HG03565 (cell line): ENCODE data around the gene C3orf20.
"Not testable (repeated sequence)": the region's sequence is repeated elsewhere in the genome, so short reads cannot be mapped to it uniquely, and the experiment has no call there.

Experiments
- ATAC-seq: cut with Tn5 transposase; IDR thresholded peaks from one replicate; pipeline ENCODE4 v1.9.1; 2021; ENCODE audit warnings: mild to moderate bottlenecking, moderate library complexity; ENCODE audit not compliant: unreplicated experiment

The C3orf20 gene

DNA sequence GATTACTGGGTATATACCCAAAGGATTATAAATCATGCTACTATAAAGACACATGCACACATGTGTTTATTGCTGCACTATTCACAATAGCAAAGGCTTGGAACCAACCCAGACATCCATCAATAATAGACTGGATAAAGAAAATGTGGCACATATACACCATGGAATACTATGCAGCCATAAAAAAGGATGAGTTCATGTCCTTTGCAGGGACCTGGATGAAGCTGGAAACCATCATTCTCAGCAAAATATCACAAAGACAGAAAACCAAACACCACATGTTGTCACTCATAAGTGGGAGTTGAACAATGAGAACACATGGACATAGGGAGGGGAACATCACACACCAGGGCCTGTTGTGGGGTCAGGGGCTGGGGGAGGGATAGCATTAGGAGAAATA, 78.0 kb downstream of the C3orf20 start:
- ATAC-seq = not testable (repeated sequence)

- ATAC-seq = no peak
These were observed 82.3 kb downstream of the C3orf20 start for GRCh38 chr3:14757153-14757700.

DNA sequence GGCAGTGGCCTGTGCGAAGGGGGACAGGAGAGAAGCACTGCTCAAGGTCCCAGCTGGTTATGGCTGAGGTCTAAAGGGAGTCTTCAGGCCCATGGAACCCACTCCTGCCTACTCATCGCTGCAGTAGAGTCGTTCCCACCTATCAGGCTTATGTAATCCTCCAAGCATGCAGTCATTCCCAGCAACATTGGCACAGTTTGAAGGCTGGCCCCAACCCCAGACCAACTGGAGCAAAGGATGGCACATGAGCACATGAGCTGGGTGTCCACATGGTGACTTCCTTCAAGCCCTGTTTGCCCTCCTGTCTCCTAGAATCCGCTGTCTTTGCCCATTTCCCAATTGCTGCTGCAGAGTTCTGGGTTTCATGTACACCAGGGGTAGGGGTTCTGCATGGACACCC, 83.4 kb downstream of the C3orf20 start:
- no peak for ATAC-seq

DNA sequence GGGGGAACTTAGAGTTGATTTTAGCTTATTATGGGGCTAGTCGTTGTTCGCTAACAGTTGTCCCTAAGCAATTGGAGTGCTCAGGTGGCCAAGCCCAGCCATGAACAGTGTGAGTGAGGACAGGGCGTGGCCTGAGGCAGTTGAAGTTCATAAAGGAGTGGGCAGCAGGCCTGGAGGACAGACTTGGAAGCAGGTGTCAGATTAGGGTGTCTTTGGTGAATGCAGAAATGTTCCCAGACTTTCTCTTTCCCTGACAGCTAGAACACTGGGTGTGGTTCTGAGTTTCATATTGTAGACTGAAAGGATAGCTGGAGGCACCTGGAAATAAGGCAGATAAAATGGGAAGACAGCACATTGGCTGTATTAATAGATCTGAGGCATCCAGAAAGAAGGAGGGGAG, 84.0 kb downstream of the C3orf20 start:
- no peak for ATAC-seq

DNA sequence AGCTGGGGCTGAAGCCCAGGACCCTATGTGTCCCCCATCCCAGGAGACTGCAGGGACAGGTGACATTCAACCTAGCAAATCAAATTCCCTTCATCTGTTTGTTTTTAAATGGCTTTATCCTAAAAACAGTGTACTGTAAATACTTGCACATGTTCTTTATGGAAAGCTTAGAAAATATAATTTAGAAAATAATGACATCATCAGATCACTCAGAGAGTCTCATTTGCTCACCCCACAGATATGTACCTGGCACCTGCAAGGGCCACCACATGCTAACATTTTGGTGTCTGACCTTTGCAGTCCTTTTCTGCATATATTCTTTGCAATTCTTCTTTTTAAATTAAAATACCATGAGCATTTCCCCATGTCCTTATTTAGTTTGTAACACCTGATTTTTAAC, 85.2 kb downstream of the C3orf20 start:
- ATAC-seq = no peak

DNA sequence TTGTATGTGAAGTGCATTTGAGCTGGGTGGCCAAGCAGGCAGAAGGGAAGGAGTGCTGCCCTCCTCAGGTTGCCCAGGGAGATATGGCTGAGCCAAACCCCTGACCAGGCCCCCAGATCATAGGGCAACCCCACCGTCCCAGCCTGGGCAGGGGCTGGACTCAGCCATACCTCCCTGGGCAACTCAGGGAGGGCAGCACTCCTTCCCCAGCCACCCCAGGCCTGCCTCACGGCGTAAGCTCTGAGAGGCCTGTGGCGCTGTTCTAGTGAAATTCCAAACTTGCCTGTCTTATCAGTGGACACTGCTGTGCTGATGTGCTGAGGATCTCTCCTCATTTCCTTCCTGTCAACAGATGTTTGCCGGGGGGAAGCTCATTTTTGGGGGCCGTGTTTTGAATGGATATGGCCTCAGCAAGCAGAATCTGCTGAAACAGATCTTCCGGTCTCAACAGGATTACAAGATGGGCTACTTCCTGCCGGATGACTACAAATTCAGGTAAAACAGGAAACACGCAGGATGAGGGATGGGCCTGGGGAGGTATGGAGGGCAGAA, 86.3 kb downstream of the C3orf20 start:
- ATAC-seq = no peak

DNA sequence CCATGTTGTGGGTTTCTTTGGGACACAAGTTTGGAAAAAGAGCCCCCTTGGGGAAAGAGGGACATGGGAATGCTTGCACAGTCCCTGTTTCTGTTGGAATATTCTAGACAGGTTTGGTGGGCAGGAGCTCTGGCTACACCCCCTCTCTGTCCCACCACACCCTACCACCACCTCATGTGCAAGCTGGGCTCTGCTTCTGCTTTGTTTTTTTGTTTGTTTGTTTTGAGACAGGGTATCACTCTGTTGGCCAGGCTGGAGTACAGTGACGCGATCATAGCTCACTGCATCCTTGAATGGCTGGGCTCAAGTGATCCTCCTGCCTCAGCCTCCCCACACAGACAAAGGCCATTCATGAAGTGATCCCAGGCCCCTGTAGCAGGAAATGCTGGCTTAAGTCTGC, 86.9 kb downstream of the C3orf20 start:
- ATAC-seq = no peak

DNA sequence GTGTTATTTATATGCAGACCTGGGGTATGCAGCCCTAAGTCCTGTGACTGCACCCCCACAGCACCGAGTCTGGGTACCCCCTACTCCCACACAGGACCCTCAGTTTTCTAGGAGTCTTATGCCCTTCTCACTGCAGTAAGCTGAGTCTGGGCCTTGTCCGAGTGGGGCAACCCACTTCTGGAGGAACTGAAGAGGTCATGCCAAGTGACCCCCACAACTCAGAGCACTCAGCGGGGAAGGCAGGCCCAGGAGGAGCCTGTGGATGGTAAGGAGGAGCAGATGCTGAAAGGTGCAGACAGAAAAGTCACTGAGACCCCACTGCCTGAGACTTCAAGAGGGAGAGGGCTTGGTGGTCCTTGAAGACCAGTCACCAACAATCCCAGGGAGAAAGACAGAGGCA, 87.8 kb downstream of the C3orf20 start:
- ATAC-seq = no peak

- no peak for ATAC-seq
These were observed 89.6 kb downstream of the C3orf20 start for GRCh38 chr3:14764331-14765059.

GRCh38 chr3:14765060-14765400, 90.1 kb downstream of the C3orf20 start:
- no peak for ATAC-seq

DNA sequence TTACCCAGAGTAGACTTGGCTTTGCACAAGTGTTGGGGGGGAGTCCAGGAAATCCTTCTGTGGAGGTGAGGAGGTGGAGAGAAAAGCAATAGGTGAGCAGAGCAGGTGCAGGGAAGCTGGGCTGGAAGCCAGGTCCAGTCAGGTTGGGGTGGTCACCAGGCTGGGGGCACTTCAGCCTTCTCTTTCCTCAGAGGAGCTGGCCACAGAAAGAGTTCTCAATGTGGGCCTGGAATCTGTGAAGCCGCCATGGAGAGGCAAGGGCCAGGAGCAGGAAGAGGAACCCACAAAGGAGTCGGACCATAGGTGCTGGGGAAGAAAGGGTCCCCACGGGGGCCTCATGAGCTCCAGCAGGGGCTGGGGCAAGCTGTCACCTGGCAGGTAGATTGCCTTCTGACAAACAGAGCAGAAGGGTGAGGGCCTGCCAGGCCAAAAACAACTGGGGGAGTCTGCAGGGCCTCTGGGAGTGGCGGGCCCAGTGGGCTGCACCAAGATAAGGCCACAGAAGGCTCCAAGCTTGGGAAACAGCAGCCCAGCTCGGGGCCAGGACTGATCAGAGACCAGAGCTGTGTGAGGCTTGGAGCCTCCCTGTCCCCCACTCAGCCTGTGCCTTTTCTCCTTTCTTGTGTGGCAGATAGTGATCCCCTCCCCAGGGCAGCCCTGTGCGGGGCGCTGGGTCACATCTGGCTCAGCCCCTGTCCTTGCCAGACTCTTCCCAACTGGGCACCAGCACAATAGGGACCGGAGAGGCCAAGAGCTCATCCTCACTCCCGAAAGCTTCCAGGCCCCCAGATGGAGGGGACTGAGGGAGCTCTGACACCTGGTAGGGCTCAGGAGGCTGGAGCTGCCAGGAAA, 90.9 kb downstream of the C3orf20 start:
- no peak for ATAC-seq

GRCh38 chr3:14766428-14767244, 91.7 kb downstream of the C3orf20 start:
- ATAC-seq = no peak

- ATAC-seq = no peak
These were observed 92.5 kb downstream of the C3orf20 start for GRCh38 chr3:14767245-14768051.

- ATAC-seq = no peak
These were observed 93.3 kb downstream of the C3orf20 start for GRCh38 chr3:14768182-14768790.

DNA sequence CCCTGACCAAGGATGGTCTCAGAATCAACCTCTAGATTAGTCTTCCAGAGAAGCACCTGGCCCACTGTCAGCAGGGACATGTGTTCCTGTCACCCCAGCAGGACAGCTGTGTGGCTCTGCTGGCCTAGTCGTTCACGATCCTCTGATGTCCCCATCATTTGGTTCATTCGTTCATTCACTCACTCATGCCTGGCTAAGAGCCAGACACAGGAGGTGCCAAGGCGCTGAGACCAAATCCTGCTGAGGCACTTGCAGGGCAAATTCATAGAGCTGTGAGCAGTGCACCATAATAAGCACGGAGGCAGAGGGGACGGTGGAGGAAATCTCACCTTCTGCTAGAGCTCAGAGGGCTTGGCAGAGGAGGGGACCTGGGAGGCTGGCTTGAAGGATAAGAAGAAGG, 93.9 kb downstream of the C3orf20 start:
- ATAC-seq = no peak

- no peak for ATAC-seq
These were observed 94.8 kb downstream of the C3orf20 start for GRCh38 chr3:14769544-14770325.

- no peak for ATAC-seq
These were observed 95.7 kb downstream of the C3orf20 start for GRCh38 chr3:14770591-14770990.

DNA sequence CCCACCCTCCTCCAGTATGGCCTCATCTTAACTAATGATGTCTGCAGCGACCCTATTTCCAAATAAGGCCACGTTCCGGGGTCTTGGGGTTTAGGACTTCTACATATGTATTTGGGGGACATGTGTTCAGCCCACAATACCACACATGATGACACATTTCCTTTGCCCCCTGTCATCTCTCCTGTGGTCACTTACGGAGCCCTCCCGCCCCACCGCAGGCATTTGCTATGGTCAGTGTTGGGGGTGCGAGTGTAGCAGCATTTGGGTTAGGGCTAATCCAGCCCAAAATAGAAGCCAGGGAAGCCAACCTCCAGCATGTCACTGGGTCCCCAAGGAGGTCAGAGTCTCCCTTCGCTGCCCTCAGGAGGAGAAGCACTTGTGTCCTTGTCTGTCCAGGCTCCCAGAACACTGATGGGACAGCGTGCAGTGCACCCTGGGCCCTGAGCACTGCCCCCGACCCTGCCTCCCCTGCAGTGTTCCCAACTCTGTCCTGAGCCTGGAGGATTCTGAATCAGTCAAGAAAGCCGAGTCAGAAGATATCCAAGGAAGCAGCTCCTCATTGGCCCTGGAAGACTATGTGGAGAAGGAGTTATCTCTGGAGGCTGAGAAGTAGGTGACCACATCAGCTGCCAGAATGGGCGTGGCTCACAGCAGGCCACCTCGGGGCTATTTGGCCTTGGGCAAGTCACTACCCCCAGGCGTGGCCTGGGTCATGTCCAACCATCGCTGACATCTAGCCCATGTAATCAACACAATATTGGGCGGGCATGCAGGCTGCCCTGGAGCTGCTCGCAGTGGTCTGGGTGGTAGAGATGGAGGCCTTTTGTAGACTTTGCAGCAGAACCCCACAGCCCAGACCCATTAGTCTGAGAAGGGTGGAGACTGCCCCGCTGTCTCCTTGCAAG, 96.9 kb downstream of the C3orf20 start:
- no peak for ATAC-seq
